HG03139 (cell line): Measurements from ENCODE around the gene AGER.

ENCODE experiments used
- ATAC-seq: cut with Tn5 transposase; IDR thresholded peaks from one replicate; pipeline ENCODE4 v1.9.1; 2021; ENCODE audit not compliant: unreplicated experiment

AGER gene

GRCh38 chr6:32173051-32173727 is 10.9 kb downstream of the AGER start:
- ATAC-seq = no peak

- ATAC-seq = no peak
Observed at GRCh38 chr6:32171234-32171633, 12.8 kb downstream of the AGER start.

GRCh38 chr6:32170294-32170693 is 13.8 kb downstream of the AGER start:
- ATAC-seq = no peak

DNA sequence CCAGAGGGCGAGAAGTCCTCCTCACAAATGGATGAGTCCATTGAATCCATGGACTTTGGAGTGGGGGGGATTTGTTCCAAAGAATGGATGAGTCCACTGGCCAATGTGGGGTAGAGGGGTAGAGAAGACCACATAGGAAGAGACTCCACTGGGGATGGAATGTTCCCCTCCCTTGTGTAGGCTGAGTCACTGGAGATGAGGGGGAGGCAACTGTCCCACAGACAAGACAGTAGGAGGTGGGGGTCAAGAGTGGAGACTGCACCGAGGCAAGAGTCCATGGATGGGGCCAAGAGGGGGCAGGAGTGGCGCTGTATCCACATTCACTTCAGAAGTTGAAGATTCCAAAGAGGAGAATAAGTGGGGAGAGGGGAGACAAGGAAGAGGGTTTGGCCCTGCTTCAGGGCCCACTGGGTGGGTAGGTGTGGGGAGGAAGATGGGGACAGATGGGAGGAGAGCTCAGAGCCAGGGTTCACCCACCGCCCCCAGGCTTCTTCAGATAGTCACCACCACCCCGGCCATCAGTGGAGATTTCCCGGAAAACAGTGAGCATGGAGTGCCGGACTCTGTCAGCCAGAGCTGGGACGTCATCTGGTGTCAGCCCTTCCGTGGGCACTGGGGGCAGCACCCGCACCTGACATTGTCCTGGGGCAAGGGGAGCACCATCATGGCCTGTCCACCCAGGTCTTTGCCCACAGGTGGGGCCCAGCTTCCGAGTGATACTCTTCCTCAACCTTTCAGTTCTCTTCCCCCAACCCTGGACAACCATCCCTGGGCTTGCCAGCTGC is 15.1 kb downstream of the AGER start:
- ATAC-seq = no peak

- ATAC-seq = no peak
Observed at GRCh38 chr6:32168350-32168749, 15.7 kb downstream of the AGER start.

DNA sequence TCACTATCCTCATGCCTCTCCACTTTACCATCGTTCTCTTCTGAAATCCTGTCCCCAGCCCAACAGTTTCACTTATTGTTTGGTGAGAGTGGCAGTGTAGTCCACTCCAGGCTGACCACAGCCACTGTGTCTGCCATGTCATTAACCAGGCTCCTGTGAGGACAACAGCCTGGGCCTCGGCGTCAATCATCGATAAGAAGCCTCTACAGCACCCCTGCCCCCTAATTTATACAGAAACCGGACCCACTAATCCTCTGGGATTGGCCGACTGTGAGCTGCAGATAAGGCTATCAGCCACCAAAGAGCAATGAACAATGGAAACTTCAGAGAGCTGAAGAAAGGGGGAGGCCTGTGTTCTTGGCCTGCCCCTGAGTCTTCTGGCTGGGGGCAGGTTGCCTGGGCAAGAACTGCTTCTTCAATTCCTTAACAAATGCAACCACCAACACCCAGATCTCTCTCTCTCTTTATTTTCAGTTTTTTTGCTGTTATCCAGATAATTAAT is 16.2 kb downstream of the AGER start:
- no peak for ATAC-seq

DNA sequence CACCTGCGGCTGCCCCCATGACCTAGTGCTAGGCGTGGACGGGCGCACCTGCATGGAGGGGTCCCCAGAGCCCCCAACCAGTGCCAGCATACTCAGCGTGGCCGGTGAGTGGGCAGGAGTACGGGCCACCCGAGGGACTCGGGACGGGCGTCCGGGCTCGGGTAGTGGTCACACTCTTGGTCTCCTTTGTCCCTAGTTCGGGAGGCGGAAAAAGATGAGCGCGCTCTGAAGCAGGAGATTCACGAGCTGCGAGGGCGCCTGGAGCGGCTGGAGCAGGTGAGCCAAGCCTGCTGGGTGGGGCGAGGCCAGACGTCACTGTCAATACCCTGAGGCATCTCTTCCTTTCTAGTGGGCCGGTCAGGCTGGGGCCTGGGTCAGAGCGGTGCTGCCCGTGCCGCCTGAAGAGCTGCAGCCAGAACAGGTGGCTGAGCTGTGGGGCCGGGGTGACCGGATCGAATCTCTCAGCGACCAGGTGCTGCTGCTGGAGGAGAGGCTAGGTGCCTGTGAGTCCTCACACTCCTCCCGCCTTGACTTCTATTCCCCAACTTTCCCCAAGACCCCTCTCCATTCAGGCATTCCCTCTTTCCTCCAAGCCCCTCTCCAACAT is 16.8 kb downstream of the AGER start:
- no peak for ATAC-seq

DNA sequence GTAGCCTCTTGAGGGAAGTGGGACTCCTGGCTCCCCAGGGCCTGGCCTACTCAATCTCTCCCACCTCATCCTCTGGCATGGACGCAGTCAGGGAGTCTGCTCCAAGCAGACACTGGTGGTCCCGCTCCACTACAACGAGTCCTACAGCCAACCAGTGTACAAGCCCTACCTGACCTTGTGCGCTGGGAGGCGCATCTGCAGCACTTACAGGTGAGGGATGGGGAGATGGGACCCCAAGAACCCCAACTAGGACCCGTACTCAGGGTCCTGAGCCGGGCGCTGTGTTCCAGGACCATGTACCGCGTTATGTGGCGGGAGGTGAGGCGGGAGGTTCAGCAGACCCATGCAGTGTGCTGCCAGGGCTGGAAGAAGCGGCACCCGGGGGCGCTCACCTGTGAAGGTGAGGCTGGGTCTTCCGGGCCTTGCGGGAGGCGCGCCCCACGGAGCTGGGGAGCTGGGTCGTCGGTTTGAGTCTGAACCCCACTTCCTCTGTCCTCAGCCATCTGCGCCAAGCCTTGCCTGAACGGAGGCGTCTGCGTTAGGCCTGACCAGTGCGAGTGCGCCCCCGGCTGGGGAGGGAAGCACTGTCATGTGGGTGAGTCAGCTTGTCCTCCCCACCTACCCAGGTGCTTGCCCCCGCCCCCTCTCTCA is 17.5 kb downstream of the AGER start:
- no peak for ATAC-seq

GRCh38 chr6:32164295-32164694 is 19.8 kb downstream of the AGER start, which contains the start of gene EGFL8:
EGFL8 (plus strand) TSS chr6:32164595; CDS start chr6:32166166, 1,571 bp downstream.
- ATAC-seq = no peak

DNA sequence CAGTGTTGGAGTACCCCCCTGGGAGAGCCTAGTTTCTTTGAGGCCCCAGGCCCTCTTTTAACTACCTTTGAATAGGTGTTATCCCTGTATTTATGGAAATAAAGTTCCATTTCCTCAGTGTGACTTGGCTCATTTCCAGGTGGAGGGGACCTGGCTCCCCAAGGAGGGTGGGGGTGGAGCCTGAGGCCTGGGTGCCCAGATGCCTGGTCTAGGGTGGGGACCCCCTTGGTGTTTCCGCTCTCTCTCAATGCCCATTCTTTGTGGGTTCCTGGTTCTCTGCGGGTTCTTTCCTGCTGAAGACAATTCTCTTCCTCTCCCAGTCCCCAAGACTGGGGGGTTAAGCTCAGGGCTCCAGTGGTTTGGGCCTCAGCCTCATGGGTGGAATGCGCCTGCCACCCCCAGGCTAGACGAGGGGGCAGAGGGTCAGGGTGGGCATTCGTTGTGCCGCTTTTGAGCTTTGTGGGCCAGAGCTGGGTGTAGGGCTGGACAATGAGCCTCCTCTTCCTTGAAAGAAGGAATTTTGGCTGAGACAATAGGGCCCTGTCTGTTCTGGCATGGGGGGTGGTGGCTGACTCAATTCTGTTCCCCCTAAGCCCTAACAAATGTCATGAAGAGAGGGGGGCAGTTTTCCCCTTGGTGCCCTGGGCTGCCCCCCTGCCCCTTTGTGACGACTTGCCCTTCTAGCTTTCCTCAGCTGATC is 20.3 kb downstream of the AGER start:
- no peak for ATAC-seq

DNA sequence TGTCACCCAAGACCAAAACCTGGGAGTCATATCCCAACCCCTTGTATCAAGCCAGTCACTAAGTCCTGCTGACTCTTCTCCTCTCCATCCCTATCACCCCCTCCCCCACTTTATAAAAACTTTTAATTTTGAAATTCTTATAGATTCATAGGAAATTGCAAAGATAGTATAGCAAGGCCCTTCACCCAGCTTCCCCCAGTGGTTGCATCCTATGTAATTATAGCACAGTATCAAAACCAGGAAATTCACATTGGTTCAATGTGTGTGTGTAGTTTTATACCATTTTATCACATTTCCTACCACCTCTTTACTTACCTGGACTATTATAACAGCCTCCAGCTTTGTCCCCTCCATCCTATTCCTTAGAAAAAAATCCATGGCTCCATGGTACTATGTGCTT is 26.0 kb downstream of the AGER start:
- ATAC-seq = no peak

- ATAC-seq = no peak
Observed at GRCh38 chr6:32156891-32157290, 27.2 kb downstream of the AGER start.

DNA sequence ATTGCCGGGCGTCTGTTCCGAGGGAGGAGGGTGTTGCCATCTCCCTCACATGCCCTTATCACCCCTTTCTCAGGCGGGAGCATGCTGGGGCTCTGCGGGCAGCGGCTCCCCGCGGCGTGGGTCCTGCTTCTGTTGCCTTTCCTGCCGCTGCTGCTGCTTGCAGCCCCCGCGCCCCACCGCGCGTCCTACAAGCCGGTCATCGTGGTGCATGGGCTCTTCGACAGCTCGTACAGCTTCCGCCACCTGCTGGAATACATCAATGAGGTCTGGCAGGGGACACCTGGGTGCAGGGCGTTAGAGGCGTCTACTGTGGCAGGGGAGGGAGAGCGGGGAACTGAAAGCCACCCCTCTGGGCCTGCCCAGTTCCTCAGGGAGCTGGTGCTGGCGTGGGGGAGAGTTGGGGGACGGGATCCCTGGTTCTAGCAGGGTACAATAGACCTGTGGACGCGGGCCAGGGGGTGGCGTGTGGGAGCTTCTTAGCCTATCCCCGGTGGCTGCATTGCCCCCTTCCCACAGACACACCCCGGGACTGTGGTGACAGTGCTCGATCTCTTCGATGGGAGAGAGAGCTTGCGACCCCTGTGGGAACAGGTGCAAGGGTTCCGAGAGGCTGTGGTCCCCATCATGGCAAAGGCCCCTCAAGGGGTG is 29.4 kb downstream of the AGER start:
- peak; percentile 74 for ATAC-seq

GRCh38 chr6:32153564-32154513 is 30.2 kb downstream of the AGER start, which contains the start of gene PPT2:
PPT2 (plus strand) TSS chr6:32154141; CDS start chr6:32154595, 454 bp downstream.
- no peak for ATAC-seq

DNA sequence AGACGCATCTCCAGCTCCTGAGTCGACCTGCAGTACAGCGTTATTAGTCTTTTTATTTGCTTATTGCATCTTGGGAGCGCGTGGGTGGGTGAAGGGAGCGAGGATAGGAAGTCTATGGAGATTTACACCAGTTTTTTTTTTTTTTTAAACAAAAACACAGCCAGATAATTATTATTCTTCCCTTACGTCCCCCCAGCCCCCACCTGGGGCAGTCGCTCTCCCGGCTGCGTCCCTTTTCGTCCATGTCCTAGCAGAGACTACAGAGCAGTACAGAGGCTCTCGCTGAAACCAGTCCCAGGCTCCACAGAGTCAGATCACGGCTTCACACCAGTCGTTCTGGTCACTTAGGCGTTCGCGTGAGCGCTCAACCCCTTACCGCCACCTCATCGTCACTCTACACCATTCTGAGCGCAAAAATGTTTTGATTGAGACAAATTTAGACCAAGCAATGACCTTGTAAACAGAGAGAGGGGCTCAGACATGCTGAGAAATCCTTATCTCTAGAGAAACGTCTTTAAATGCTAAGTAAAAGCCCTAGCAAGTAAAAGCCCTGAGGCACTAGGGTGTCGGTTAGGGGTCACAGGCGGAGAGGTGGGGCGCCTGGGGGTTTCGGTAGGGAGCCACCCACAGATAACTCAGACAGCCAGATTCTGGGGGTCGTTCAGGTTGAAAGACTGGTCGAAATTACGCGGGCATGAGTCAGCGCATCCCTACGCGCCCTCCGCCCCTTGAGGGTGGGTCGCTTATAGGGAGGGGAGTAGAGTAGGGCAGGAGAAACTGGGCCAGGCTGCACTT is 31.1 kb downstream of the AGER start:
- ATAC-seq = no peak

- ATAC-seq = no peak
Observed at GRCh38 chr6:32151863-32152768, 31.9 kb downstream of the AGER start, which contains the start of gene PRRT1. PRRT1 (minus strand) TSS chr6:32151939; CDS start chr6:32151827, 112 bp downstream.
